ENCODE results near the gene UBXN4.

GRCh38 chr2:135708159-135708558, 33.5 kb upstream of the UBXN4 start:
- TF ChIP-seq EZH2 (IDR thresholded peaks at IDR 0.05; ENCODE audit: insufficient read depth, poor library complexity, severe bottlenecking) (no peak), EZH2phosphoT487 (IDR thresholded peaks at IDR 0.05; ENCODE audit: insufficient read depth, low read depth) (no peak)

All from GM23248 (cell line).